HFF-Myc (cell line): ENCODE measurements around the gene ARHGEF19.

Experiments
- DNase-seq: peaks from one replicate; pipeline ENCODE4 v3.0.0-alpha.2; 2011; ENCODE audit warnings: low read depth; ENCODE audit errors: extremely low read depth
- H3K4me3 ChIP-seq: replicated peaks from 2 replicates; pipeline ENCODE4 v1.5.1; 2011; ENCODE audit warnings: low read depth, mild to moderate bottlenecking, control low read depth, low read length
- TF ChIP-seq, protein P1 (sequence below): IDR thresholded peaks from 2 replicates; pipeline ENCODE4 v1.5.1; 2012; ENCODE audit warnings: mild to moderate bottlenecking, low read depth, low read length, control low read depth; ENCODE audit errors: missing control alignments

Gene ARHGEF19

DNA sequence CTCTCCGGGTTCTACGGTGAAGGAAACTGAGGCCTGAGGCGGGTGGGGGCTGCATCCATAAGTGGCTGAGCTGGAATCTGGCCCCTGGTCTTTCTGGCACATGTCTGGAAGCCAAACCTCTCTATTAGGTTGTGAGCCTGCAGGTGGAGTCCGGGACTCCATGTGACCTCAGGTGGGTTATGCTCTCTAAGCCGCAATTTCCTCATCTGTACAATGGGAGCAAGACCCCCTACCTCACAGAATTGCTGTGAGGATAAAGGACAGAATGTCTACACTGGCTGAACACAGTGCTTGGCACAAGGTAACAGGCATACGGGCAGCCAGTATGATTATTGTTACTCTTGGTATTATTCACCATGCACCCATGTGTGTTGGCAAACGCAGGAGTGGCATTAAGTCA is 63.3 kb downstream of the ARHGEF19 start:
- no peak for DNase-seq
- TF ChIP-seq, protein P1, sequence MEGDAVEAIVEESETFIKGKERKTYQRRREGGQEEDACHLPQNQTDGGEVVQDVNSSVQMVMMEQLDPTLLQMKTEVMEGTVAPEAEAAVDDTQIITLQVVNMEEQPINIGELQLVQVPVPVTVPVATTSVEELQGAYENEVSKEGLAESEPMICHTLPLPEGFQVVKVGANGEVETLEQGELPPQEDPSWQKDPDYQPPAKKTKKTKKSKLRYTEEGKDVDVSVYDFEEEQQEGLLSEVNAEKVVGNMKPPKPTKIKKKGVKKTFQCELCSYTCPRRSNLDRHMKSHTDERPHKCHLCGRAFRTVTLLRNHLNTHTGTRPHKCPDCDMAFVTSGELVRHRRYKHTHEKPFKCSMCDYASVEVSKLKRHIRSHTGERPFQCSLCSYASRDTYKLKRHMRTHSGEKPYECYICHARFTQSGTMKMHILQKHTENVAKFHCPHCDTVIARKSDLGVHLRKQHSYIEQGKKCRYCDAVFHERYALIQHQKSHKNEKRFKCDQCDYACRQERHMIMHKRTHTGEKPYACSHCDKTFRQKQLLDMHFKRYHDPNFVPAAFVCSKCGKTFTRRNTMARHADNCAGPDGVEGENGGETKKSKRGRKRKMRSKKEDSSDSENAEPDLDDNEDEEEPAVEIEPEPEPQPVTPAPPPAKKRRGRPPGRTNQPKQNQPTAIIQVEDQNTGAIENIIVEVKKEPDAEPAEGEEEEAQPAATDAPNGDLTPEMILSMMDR = no peak
- no peak overlapping the region for H3K4me3 ChIP-seq

DNA sequence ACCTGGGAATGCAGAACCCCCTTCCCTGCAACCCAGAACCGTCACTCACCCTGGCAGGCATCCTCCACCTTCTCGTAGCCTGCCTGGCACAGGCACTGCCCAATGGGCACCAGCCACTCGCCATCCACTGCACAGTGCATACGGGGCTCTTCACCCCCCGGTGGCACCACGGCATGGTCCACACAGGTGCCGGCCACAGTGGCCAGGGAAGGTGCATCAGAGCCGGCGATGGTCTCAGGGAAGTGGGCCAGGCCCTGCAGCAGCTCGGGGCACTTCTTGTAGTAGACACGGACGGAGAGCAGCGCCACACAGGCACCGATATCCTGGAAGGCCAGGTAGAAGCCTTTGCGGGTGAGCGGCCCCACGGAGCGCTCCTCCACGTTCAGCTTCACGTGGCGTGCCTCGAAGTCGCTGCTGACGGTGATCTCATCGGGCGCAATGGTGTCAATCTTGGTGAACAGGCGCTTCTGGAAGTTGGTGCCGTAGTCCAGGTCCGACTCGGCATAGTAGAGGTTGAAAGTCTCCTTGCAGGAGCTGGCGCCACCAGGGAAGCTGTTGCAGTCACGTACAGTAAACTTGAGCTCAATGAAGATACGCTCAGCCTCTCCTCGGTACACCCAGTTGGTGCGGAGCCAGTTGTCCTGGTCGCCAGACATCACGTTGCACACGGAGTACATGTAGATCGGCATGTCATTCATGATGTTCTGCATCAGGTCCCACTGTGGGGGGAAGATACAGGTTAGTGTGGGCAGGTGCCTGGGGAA is 63.9 kb downstream of the ARHGEF19 start:
- no peak overlapping the region for H3K4me3 ChIP-seq
- DNase-seq = no peak
- TF ChIP-seq, protein P1 = no peak
